Activated T-cell treated with anti-CD3 and anti-CD28 coated beads for 1 hour (primary cell): Measurements from ENCODE around the gene BLTP3B.
"Not testable (repeated sequence)": the region's sequence is repeated elsewhere in the genome, so short reads cannot be mapped to it uniquely, and the experiment has no call there.

Experiments
- DNase-seq: peaks from one replicate; pipeline ENCODE4 v3.0.0-alpha.2; 2020; ENCODE audit warnings: low read depth

The BLTP3B gene, protein sequence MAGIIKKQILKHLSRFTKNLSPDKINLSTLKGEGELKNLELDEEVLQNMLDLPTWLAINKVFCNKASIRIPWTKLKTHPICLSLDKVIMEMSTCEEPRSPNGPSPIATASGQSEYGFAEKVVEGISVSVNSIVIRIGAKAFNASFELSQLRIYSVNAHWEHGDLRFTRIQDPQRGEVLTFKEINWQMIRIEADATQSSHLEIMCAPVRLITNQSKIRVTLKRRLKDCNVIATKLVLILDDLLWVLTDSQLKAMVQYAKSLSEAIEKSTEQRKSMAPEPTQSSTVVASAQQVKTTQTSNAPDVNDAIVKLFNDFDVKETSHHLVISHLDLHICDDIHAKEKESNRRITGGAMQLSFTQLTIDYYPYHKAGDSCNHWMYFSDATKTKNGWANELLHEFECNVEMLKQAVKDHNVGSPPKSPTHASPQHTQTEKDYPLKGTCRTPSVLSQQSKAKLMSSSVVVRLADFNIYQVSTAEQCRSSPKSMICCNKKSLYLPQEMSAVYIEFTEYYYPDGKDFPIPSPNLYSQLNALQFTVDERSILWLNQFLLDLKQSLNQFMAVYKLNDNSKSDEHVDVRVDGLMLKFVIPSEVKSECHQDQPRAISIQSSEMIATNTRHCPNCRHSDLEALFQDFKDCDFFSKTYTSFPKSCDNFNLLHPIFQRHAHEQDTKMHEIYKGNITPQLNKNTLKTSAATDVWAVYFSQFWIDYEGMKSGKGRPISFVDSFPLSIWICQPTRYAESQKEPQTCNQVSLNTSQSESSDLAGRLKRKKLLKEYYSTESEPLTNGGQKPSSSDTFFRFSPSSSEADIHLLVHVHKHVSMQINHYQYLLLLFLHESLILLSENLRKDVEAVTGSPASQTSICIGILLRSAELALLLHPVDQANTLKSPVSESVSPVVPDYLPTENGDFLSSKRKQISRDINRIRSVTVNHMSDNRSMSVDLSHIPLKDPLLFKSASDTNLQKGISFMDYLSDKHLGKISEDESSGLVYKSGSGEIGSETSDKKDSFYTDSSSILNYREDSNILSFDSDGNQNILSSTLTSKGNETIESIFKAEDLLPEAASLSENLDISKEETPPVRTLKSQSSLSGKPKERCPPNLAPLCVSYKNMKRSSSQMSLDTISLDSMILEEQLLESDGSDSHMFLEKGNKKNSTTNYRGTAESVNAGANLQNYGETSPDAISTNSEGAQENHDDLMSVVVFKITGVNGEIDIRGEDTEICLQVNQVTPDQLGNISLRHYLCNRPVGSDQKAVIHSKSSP (N-terminal part only)

DNA sequence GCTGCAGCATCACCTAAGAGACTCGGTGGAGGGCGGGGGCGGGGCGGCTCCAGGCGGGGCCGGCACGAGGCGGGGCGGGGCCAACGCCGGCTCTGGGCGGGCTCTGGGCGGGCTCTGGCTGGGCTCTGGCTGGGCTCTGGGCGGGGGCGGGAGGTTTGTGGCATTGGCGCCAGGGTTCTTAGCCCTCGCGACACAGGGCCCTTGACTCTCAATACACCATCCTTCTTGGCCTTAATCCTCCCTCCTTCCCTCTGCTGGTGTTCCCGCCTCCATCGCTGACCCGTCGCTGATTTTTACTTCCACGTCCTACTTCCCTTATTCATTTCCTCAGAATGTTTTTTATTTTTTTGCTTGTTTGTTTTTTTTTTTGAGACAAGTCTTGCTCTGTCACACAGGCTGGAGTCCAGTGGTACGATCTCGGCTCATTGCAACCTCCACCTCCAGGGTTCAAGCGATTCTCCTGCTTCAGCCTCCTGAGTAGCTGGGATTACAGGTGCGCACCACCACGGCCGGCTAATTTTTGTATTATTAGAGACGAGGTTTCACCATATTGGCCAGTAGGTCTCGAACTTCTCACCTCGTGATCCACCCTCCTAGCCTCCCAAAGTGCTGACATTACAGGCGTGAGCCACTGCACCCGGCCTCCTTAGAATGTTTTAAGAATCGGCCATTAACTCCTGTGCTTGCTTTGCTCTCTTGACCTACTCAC is at the start of gene BLTP3B:
BLTP3B (minus strand) TSS at position 24 of the 709 bp plus-strand sequence. CDS start 239 bp downstream, outside the sequence.
- peak; percentile 89 for DNase-seq

DNA sequence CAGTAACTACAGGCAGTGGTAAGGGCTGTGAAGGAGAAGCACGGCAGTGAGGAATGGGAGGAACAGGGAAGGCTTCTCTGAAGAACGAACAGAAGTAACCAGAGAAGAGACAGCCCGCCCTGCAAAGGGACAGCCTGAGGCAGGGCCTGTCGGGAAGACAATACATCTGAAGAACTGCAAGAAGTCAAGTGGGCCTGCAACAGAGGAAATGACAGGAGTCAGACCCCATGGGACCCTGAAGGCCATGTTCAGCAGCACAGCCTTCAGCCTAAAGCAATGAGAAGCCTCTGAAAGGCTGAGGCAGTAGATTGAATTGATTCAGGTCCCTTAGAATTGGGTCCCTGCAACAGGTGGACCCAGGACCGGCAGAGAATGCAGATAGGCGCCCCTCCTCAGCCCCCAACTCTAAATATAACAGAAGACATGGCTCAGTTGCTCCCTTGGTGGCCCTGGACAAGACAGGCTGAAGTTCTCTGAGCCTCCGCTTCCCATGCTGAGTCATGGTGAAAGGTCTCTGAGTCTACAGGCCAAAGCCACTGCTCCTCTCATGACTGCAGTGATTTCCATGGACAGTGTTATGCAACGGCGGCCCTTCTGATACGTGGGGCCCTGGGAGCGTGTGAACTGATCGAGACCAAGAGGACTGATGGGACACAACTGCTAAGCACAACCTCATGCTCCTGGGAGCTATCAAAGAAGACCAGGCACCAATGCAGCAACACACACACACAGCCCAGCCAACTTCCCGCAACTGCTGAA is 47.1 kb upstream of the BLTP3B start:
- DNase-seq, result no peak

DNA sequence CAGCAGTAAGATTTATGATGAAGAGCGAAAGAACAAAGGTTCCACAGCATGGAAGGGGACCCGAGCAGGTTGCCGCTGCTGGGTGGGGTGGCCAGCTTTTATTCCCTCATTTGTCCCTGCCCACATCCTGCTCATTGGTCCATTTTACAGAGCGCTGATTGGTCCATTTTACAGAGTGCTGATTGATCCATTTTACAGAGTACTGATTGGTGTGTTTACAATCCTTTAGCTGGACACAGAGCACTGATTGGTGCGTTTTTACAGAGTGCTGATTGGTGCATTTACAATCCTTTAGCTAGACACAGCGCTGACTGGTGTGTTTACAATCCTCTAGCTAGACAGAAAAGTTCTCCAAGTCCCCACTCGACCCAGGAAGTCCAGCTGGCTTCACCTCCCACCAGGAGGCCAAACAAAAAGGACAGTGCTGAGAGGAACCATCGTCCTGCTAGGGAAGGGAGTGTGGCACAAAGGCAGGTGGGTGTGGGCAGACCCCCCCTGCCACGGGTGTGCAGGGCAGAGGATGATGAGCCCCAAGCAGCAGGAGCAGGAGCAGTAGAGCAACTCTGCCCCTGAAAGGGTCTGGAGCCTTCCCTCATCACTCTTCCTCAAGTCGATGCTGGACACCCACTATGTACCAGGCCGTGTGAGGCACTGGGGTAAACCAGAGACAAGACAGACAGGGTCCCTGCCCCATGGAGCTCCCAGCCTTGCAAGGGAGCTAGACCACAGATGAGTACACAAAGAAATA is 46.4 kb upstream of the BLTP3B start:
- DNase-seq, result not testable (repeated sequence)

DNA sequence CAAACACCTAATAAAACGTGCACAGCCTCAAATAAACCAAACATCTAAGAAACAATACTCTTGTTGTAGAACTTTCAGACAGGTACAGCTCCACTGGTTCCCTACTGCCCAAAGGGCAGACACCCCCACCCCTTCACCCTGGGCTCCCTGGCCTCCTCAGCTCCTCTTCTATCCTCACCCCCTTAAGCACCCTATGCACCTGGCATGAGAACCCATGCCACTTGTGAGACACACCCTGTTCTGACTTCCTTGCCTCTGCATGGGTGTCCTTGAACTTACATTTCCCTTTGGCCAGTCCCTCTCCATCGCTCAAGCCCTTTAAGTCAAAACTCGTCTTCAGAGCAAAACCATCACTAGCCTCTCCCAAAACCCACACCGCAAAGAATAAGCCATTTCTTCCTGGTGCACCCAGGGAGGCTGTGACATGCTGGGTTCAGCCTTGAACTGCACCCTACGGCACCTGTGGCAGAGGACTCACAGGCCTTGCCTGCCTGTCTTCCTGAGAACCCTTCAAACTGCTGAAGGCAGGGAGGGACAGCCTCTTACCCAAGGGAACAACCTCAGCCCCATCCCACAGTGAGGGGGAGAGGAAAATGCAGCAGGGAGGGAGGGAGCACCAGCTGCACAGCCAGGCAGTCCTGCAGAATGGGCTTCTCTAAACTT is 45.3 kb upstream of the BLTP3B start:
- no peak for DNase-seq

DNA sequence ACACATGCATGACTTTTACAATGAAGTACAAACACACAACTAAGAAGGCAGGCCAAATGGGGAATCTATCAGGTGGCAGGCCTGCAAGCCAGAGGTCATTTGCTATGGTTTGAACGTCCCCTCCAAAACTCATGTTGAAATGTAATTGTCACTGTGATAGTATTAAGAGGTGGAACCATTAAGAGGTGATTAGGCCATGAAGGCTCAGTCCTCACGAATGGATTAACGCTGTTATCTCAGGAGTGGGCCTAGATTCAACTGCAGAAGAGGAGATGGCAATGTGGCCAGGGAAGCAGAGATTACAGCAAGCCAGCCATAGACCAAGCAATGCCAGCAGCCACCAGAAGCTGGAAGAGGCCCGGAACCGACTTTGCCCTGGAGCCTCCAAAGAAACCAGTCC is 44.4 kb upstream of the BLTP3B start:
- no peak for DNase-seq

DNA sequence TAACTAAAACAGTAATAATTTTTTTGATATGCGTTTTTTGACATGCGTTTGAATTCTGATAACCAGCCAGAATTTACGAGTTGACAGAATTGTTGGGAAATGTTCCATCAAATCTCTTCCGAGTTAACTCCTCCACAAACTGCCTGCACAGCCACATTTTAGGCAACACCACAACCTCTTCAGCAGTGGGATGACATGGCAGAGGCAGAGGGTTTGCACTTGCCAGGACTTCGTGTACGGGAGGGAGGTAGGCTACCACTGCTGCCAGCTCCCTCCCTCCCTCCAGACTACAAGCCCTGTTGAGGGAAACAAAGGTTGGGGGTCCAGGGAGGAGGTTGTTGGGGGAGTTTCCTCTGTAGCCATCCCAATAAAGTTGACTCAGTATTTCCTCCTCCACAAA is 43.4 kb upstream of the BLTP3B start:
- no peak for DNase-seq

DNA sequence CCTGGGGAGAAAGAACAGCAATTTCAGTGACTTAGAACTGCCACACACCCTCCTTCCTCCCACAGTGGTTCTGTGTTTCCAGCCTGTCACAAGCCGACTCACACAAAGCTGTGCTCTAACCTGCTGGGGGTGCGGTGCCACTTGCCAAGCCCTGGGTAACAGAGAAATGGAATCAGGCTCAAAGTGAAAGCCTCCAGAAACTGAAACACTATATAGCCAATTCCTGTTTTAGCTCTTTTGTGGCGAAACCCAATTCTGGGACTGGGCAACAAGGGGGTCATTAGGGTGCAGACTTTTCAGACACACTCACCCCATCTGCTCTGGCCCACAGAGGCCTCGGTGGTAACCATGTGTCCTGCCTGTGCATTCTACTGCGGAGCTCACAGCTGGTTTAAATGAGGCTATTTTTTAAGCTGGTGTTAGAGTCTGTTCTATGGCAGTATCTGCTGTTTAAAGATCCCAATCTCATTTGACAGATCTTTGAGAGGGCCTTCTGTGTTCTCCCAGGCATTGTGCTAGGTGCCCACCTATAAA is 42.8 kb upstream of the BLTP3B start:
- DNase-seq, result no peak

DNA sequence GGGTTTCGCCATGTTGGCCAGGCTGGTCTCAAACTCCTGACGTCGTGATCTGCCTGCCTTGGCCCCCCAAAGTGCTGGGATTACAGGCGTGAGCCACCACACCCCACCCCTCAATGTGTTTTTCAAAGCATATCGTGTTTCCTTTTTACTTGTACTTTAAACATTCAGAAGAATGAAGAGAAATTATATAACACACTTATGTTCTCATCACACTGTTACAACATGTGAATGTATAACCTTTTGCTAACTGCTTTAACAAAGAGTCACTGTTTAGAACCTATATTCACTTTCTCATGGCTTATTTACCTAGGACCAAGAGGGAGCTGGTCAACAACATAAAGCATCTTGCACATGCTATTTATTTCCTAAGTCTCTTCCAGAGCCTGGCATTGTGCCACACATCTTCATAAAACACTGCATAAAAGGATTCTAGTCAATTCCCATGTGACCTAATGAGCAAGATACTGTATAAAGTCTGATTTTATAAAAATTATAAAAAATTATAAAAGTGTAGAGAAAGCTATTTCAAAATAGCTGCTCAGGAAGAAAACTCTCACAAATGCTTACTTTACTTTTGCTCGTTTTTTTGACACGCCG is 42.0 kb upstream of the BLTP3B start:
- DNase-seq, result no peak

DNA sequence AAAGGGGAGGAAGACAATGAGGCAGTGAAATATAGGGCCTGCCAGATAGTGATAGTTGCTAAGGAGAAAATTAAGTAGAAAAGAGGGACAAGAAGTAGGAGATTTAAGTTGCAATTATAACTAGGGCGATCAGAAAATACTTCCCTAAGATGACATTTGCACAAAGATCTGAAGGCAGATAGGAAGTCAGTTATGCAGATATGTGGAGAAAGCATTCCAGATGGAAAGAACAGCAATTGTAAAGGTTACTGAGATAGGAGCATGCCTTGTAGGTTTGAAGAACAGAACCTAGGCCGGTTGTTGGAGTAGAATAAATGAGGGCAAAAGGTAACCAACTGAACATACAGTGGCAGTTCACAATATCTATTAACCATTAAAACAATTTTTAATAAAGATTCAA is 36.6 kb upstream of the BLTP3B start:
- DNase-seq, result no peak

DNA sequence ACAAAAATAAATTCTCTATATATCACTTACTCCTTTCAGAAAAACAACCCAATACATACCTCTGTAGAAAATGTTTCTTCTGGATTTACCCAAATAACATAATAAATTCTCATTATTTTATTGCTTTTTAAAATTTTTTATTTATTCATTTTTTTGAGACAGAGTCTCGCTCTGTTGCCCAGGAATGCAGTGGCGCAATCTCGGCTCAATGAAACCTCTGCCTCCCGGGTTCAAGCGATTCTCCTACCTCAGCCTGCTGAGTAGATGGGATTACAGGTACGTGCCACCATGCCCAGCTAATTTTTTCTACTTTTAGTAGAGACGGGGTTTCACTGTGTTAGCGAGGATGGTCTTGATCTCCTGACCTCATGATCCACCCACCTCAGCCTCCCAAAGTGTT is 33.8 kb upstream of the BLTP3B start:
- not testable (repeated sequence) for DNase-seq

DNA sequence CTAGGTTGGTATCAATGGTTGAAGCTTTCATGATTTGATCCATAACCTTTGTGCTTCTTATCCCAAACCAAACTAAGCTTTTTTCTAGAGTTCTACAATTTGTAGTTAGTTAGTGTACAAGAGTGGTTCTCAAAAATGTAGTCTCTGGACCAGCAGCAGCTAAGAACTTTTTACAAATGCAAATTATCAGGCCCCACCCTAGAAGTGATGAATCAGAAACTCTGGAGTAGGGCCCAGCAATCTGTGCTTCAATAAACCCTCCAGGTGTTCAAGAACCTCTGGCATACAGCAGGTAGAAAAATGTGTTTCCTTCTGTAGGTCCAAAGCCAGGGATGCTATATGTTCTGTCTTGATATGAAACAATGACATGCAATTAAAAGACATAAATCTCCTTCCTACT is 31.8 kb upstream of the BLTP3B start:
- DNase-seq, result no peak

DNA sequence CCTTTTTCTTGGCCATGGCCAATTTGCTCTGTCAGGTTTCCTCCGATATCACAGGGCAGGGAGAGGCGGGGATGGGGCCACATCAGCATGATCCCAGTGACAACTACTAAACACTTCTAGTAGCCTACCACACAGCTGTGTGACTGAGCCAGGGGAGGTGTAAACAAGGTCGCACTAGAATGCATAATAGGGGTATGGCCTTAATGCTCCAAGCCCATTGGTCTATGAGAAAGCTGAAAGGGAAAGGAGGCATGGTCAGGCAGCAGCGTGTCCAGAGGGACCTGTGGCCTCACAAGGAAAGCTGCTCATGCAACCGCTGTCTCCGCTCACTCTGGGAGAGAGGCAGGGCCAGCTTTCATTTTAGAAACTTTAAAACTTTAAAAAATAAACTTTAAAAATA is 30.4 kb upstream of the BLTP3B start:
- no peak for DNase-seq

DNA sequence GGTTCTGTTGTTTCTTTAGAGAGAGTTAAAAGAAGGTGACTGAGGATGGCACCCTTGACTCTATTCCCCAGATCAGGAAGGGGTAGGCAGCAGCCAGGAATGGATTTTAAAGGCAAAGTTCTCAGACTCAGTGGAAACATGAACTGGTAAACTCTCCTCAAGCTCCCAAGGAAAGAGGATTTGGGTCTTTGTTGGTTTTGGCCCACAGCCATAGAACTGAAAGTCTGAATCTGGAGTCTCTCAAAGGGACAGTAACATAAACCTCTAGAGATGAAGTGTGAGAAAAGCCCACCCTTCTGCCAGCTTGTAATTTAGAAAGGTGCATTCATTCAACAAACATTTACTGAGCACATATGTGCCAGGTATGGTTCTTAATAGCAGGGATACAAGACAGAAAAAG is 28.6 kb upstream of the BLTP3B start:
- no peak for DNase-seq

DNA sequence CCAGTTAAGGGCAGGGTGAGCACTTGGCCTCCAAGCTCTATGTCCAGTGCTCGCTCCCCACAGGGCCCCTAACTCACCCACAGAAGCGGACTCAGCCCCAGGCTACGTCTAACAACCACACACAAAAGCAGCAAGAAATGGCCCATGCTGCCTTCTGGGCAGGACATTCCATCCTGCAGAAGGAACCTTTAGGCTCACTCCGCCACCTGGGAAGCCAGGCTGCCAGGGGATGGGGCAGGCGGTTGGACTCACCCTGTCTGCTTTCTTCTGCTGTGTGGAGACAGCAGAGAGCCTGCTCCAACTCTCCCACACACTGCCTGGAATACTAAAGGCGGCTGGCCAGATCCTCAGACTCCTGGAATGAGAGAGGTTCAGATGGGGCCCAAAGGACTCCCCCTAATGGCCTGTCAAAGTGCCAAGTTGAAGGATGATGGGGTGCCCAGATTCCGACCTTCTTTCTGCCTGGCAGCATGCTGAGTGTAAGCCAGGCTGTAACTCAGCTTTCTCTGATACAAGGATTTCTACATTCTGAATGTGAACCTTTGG is 27.7 kb upstream of the BLTP3B start:
- no peak for DNase-seq

DNA sequence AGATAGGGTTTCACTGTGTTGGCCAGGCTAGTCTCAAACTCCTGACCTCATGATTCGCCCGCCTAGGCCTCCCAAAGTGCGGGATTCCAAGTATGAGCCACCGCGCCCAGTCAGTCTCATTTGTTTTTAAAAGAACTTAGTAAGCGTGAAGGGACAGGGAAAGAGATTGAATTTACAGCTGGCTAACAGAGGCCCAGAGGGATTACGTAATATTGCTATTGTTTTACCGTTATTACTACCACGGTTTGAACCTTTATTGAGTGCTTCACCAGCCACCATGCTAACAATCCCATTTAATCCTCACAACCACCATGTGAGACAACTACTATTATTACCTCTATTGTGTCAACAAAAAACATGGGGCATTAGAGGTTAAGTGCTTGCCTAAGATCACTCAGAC is 26.7 kb upstream of the BLTP3B start:
- no peak for DNase-seq

DNA sequence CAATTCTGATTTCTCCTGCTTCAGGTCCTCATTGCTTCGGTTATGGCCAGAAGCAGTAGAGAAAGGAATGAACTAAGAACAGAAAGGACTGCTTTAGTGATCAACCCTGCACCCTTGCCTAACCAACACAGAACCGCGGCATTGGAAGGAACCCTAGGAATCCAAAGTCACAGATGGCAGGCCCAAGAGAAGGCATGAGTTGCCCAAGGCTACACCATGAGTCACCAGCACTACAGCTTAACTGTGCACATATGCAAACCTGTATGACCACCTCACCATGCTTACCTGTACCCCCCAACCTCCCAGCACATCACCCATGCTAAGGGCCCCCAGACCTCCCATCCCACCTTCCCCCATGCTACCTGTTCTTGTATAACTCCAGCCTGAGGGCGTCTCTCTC is 25.9 kb upstream of the BLTP3B start:
- no peak for DNase-seq

DNA sequence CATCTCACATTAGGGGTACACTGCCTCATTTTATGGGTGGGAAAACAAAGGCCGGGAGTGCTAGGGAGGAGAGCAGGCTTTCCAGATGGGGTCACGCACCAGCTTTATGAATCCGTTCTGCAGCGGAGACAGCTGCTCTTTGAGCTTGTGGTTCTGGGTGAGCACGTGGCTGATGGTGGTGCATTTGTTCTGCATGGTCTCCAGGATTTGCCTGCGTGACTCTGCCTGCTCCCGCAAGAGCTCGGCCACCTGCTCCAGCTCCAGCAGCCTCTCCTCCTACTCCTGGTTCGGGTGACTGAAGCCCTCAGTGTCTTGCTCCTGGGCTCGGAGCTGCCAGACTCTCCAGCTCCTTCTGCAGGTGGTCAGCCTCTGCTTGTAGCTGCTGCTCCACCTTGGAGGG is 23.6 kb upstream of the BLTP3B start:
- no peak for DNase-seq

DNA sequence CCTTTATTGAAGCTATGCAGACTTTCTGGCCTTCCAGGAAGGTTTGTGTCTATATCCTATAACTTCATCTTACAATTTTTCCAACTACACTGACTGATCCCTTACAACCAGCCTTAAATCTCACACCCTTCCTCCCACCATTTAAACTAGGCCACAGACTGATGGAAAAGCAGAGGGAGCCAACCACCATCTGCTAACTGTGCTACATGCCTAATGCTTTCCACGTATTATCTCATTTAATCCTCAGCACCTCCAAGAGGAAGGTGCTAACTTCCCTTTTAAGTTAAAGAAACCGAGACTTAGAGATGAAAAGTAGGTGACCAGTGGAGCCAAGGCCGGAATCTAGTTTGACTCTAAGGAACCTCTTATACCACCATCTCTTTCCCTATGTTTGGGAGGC is 22.7 kb upstream of the BLTP3B start:
- no peak for DNase-seq
